Bronchial epithelial cell (primary cell): ENCODE data around the gene KRI1. TPM values are rescaled to one million over a fixed set of nuclear protein-coding genes. Genes with fewer than 3 reads are reported as not detected.

Experiments used
- DNase-seq: peaks from one replicate; pipeline ENCODE4 v3.0.0-alpha.2; 2010; ENCODE audit warnings: low read depth
- FAIRE-seq: peaks from 2 replicates; lab custom pipeline; 2011; peaks lifted over from hg19 to GRCh38; lab: Jason Lieb, UNC
- H3K27me3 ChIP-seq: 2 replicates; pipeline ENCODE4 v1.5.1; 2011; ENCODE audit warnings: low read length; ENCODE audit not compliant: control insufficient read depth, insufficient read depth
- H3K36me3 ChIP-seq: 2 replicates; pipeline ENCODE4 v1.5.1; 2011; ENCODE audit warnings: low read length; ENCODE audit not compliant: control insufficient read depth, insufficient read depth
- H3K4me3 ChIP-seq: 2 replicates; pipeline ENCODE4 v1.5.1; 2011; ENCODE audit warnings: mild to moderate bottlenecking, low read depth, low read length, control low read depth
- CTCF ChIP-seq: IDR thresholded peaks from 2 replicates; pipeline ENCODE4 v1.5.1; 2011; ENCODE audit warnings: mild to moderate bottlenecking, moderate library complexity, low read length, control low read depth, inconsistent platforms; ENCODE audit not compliant: insufficient read depth, severe bottlenecking
- total RNA-seq: library from RNA; depleted of rRNA; stranded (reverse); fragments of >200 nt; gene quantifications from 2 replicates; pipeline ENCODE4 v1.2.1, GENCODE V29; 2014

The KRI1 gene
- total RNA-seq, 1 donor from 2014 or later = 8.2 TPM

GRCh38 chr19:10508707-10509106 is 57.1 kb downstream of the KRI1 start:
- FAIRE-seq (no peak), DNase-seq (peak; percentile 53)
- Histone ChIP-seq H3K4me3 (no peak overlapping the region), H3K36me3 (peaks cover 5% of the 10 kb centered on the region), H3K27me3 (no peaks in the 10 kb centered on the region)
- TF ChIP-seq CTCF = no peak

- DNase-seq (no peak), FAIRE-seq (no peak)
- H3K36me3 ChIP-seq = peaks cover under 1% of the 10 kb centered on the region
- TF ChIP-seq CTCF = no peak
- H3K4me3 ChIP-seq = no peak overlapping the region
- H3K27me3 ChIP-seq = no peaks in the 10 kb centered on the region
Observed at GRCh38 chr19:10508036-10508435, 57.8 kb downstream of the KRI1 start.

GRCh38 chr19:10505583-10506229 is 60.1 kb downstream of the KRI1 start:
- Histone ChIP-seq H3K36me3 (no peaks in the 10 kb centered on the region), H3K27me3 (no peaks in the 10 kb centered on the region), H3K4me3 (no peak overlapping the region)
- peak; percentile 89 for TF ChIP-seq CTCF
- FAIRE-seq (no peak), DNase-seq (peak; percentile 61)

Other genes starting within 250 kb of the KRI1 start
- 21.8 and 24.2 TPM in 2 replicates for gene FDX2, start 250.0 kb downstream of the KRI1 start, total RNA-seq
- gene RAVER1, start 232.5 kb downstream of the KRI1 start, total RNA-seq = 2.3 and 4.2 TPM in 2 replicates
- gene ICAM3, start 226.4 kb downstream of the KRI1 start, total RNA-seq = 5.0 and 5.5 TPM in 2 replicates
- 36.1 and 45.8 TPM in 2 replicates for gene TYK2, start 185.4 kb downstream of the KRI1 start, total RNA-seq
- gene CDC37, start 162.5 kb downstream of the KRI1 start, total RNA-seq = 195 TPM in 2 replicates
- 0.13 and 0.26 TPM in 2 replicates for gene PDE4A, start 145.5 kb downstream of the KRI1 start, total RNA-seq
- gene KEAP1, start 62.7 kb downstream of the KRI1 start, total RNA-seq = 59.5 and 62.9 TPM in 2 replicates
- 6.6 and 7.8 TPM in 2 replicates for gene S1PR5, start 48.6 kb downstream of the KRI1 start, total RNA-seq
- 30.3 and 37.5 TPM in 2 replicates for gene ATG4D, start 22.1 kb downstream of the KRI1 start, total RNA-seq
- gene CDKN2D, start 3.0 kb upstream of the KRI1 start, total RNA-seq = 6.6 and 13.3 TPM in 2 replicates
- gene AP1M2, start 21.3 kb upstream of the KRI1 start, total RNA-seq = 114 and 135 TPM in 2 replicates
- gene SLC44A2, start 59.5 kb upstream of the KRI1 start, total RNA-seq = 18.7 and 36.0 TPM in 2 replicates
- 85.8 and 97.4 TPM in 2 replicates for gene ILF3, start 88.3 kb upstream of the KRI1 start, total RNA-seq
- gene QTRT1, start 135.4 kb upstream of the KRI1 start, total RNA-seq = 18.8 and 32.9 TPM in 2 replicates
- 68.4 and 89.7 TPM in 2 replicates for gene DNM2, start 152.1 kb upstream of the KRI1 start, total RNA-seq